Activated CD8-positive, alpha-beta memory T cell treated with anti-CD3 and anti-CD28 coated beads, Interleukin-2, amount 50 U/mL, for 1 hour (primary cell): Measurements from ENCODE around the gene C9orf153.
"Not testable (repeated sequence)": the region's sequence is repeated elsewhere in the genome, so short reads cannot be mapped to it uniquely, and the experiment has no call there.

Experiments used
- DNase-seq: peaks from one replicate; pipeline ENCODE4 v3.0.0-alpha.2; 2020; ENCODE audit errors: extremely low read depth

Gene C9orf153

DNA sequence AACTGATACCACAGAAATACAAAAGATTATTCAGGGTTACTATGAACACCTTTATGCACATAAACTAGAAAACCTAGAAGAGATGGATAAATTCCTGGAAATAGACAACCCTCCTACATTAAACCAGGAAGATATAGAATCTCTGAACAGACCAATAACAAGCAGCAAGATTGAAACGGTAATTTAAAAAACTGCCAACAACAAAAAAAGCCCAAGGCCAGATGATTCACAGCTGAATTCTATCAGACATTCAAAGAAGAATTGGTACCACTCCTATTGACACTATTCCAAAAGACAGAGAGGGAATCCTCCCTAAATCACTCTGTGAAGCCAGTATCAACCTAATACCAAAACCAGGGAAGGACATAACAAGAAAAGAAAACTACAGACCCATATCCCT lies 68.8 kb downstream of the C9orf153 start:
- not testable (repeated sequence) for DNase-seq

DNA sequence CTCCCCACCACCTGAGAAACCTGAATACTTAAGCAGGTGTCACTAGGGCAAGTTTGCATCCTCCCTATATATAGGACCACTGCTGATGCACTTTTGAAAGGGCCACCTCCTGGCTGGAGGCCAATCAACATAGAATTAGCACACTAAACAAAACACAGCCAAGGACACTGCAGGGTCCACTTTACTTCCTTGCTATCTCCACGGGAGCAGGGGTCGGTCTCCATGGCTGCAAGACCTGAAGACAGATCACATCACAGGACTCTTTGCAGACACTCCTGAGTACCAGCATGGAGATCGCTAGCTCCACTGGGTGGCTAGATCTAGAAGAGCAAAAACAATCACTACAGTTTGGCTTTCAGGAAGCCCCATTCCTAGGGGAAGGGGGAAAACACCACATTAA lies 72.3 kb downstream of the C9orf153 start:
- DNase-seq, result no peak

DNA sequence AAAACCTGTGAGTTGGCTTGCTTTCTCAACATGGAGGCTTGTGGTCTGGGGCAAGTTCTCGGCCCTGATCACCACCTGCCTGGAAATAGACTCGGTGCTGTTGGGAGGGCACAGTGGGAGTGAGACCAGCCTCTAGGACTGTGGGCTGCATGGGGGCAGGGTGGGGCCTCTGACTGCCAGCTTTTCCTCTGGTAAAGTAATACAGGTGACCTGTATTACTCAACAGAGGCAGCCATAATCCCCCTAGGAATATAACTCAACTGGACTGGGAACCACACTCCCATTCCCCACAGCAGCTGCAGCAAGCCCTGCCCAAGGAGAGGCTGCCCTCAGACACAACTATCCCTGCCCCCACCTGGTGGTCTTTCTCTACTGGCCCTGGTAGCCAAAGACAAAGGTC lies 72.8 kb downstream of the C9orf153 start:
- no peak for DNase-seq

GRCh38 chr9:86185872-86186271 lies 73.6 kb downstream of the C9orf153 start:
- DNase-seq, result no peak

DNA sequence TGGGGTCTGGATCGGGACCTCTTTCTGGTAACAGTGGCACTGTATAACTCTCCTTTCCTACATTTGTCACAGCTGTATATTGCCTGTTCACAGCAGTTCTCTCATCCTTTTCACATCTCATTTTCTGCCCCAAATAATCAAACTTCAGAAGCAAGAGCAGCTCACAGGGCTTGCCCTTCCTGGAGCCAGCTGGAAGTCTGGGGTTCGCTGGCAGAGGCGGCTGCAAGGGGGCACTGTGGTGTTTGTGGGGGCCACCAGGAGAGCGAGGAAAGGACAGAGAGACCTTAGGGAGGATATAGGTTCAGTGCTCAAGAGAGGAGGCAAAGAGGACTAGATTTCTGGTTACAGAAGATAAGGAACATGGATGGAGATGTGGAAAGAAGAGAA lies 75.3 kb downstream of the C9orf153 start:
- no peak for DNase-seq

DNA sequence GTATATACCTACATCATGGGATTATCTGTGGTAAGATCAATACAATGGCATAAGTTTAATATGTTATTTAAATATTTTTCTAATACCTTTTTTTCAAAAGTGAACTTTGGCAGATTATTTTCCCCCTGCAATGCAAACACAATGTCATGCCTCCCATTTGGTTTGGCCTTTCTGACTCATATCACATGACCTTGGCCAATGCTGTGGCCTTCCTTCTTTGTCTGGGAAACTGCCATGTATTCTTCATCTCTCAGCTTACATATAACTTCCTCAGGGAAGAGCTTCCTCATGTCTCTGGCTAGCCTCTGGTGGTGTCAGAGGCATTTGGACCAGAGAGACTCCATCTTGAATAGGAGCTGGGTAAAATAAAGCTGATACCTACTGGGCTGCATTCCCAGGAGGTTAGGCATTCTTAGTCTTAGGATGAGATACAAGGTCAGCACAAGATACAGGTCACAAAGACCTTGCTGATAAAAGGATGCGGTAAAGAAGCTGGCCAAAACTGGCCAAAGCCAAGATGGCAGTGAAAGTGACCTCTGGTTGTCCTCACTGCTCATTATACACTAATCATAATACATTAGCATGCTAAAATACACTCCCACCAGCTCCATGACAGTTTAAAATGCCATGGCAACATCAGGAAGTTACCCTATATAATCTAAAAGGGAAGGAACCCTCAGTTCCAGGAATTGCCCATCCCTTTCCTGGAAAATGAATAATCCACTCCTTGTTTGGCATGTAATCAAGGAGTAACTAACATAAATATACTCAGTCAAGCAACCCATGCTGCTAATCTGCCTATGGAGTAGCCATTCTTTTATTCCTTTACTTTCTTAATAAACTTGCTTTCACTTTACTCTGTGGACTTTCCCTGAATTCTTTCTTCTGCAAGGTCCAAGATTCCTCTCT lies 76.0 kb downstream of the C9orf153 start:
- no peak for DNase-seq

GRCh38 chr9:86181379-86182315 lies 77.8 kb downstream of the C9orf153 start:
- no peak for DNase-seq

GRCh38 chr9:86178503-86178902 lies 81.0 kb downstream of the C9orf153 start:
- DNase-seq, result no peak

- DNase-seq, result no peak
These were observed 81.5 kb downstream of the C9orf153 start for GRCh38 chr9:86177995-86178394.

GRCh38 chr9:86176468-86176867 lies 83.0 kb downstream of the C9orf153 start:
- no peak for DNase-seq

DNA sequence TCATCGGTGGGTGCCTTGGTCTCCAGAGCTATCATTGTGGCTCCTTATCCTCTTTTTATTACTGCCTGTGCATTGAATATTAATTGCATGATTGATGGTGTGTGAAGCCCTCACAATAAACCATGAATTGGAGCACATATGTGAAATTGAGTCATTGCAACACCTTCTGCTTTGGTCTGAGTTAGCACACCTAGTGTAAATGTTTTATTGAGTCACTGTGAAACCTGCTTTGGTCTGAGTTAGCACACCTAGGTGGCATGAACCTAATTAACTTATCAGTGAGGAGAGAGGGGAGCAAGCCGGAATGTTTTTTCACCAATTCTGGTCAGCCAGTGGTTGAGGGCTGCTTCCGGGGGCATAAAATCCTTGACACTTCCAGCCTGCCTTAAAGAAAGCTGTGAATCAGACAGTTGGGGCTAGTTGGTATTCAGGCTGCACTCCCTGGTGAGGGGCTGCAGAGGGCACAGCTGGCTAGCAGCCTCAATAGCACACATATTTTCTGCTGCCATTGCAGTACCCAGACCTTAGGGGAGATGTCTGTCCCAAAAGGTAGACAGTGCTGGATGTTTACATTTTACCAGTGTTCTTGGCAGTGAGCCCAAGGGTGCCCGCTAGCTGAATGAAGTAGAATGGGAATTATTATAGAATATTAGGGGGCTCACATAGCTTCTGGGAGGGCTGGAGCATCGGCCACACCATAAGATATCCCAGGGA lies 83.6 kb downstream of the C9orf153 start:
- DNase-seq, result no peak

GRCh38 chr9:86175223-86175622 lies 84.2 kb downstream of the C9orf153 start:
- DNase-seq, result no peak
